NCI-H460 (cell line): Measurements from ENCODE around the gene GREM1. TPM values are rescaled to one million over a fixed set of nuclear protein-coding genes. Genes with fewer than 3 reads are reported as not detected.

Source experiments
- DNase-seq: peaks from one replicate; pipeline ENCODE4 v3.0.0-alpha.2; 2016; ENCODE audit warnings: low read depth; ENCODE audit errors: extremely low read depth
- total RNA-seq: library from RNA; depleted of rRNA; stranded (reverse); fragments of >200 nt; shearing (Covaris generic); gene quantifications from 2 replicates; pipeline ENCODE4 v1.2.3, GENCODE V29; 2014

Gene GREM1
- total RNA-seq, 1 experiment from 2014 or later = not detected

DNA sequence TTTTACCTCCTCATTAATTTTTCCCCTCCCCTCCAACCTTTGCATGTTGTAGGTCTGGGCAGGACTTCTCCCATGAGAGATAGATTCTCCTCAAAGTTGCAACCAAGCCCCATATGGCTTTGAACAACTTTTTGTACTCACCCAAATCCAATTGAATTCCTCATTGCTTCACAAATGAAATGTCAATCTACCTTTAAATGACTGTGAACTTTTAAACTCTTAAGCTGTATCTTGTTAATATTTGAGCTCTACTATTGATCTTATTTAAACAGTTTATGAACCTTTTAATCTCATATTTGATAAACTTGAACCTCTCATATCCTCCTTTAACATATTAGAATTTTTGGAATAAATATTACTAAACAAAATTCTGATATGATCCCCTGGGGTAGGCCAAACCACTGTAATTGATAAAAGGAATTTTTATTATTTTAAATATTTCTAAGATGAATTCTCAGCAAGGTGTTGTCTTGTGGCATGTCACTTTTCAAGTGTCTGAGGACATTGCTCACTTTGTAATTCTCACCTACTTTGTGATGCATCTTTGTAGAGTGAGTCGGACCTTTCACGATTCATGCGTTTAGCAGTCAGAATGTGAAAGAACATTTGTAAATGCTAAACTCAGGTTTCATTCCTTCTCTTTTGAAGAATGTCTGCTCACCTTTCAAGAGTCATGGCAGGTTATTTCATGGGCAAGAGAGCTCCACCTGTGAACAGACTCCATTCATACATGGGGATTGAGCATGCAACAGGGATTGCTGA lies 23.4 kb upstream of the GREM1 start:
- DNase-seq = no peak

DNA sequence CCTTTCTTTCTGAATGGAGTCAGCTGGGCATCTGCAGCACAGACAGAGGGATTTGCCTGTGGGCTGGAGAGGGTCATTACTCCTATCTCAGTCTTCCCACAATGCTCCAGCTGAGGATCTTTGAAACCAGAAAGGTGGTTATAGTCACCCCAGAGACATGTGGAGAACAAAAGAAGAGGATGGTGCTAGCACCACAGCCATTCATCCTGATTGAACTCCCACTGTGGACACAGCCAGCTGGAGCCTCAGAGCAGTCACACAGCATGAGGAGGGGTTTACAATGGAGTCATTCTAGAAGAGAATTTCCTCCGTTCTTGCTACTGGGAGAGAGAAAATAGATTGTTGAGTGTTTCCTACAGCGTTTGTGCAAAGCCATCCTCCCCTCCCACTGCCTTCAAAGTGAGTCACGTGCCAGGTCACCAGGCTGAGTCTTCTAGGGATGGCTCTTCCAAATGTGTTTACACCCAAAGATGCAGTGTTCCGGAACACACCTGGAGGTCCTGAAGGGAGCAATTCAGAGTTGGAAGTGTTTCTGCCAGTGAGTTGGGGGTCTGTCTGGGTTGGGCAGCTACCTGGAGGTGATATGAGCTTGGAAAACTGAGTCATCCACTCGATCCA lies 18.9 kb upstream of the GREM1 start:
- no peak for DNase-seq

DNA sequence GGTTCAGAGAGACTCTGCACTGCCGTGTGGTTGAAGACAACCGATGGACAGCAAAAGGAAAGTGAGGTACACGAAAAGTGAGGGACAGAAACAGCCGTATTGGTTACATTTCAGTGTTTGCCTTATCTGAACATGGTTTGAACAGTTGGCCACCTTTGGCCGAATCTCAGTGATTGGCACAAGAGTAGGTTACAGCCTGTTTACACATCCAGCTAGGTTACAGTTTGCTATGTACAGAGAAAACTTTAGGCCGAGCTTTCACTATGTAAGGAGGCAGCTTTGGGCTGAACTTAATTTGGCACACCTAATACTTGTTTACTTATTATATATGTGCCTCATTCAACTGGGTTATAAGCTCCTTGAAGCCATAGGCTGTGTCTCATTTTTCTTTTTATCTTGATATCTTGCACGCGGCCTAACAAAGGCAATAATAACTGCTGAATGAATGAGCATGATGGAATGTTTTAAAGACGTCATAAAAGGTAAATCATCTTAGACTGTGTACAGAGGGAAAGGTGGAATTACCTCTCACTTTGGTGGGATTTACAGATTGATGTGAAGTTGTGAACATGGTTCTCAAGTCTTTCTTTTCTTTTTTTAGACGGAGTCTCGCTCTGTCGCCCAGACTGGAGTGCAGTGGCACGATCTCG lies 17.2 kb upstream of the GREM1 start:
- no peak for DNase-seq

DNA sequence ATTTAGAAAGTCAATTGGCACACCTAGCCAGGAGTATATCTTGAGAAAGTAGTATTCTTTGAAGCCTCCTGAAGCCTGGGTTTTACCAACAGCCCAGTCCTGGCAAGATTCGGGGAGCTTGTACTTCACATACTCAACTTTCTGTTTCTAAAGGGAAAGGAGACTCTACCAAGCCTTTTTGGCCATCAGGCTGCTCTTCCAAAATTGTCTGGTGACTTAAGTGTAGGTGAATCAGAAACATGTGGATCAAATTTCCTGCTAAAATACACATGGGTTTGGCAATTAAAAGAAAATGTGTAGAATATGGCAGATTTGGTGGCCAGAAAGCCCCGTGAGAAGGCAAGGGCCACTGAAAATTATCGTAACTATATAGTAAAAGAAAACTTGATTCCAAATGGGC lies 15.9 kb upstream of the GREM1 start:
- DNase-seq = no peak

DNA sequence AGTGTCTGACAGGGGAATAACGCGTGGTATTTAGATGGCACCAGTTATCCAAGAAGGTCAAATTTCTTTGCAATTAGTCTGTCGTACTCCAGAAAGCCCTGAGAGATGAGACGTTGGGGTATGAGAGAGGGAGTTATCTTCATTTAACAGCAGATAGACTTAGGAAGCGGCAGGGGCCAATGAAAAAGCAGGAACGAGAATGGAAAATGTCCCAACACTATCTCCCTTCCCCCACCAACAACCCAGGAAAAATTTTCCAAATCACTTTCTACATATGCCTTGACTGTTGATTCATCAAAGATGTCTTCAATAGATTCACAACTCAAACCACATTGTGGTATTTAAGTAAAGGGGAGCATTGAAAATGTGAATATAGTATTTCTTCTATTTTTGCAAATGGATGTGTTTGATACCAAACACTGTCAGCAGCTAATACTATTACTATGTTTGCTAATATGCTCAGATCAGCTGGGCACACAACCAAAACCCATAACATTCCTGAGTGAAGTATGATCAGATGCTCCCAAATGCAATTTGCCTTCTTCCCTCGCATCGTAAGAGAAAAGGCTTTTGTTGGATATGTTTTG lies 13.3 kb upstream of the GREM1 start:
- DNase-seq = no peak

DNA sequence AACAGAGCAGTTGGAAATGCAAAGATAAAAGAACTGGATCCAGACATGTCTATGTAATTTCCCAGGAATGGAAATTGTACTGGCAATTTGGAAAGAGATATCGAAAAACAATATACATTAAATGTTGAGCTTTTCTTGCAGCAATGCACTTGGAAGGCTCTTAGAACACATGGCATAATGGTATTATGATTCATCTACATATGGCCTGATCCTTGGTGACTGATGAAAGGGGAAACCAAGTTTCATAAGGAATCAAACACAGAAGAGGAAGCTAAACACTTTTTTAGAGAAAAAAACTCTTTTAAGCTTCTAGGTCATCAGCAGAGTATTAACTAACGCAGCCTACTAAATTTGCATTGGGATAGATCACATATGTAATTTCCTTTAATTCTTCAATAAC lies 12.4 kb upstream of the GREM1 start:
- no peak for DNase-seq

DNA sequence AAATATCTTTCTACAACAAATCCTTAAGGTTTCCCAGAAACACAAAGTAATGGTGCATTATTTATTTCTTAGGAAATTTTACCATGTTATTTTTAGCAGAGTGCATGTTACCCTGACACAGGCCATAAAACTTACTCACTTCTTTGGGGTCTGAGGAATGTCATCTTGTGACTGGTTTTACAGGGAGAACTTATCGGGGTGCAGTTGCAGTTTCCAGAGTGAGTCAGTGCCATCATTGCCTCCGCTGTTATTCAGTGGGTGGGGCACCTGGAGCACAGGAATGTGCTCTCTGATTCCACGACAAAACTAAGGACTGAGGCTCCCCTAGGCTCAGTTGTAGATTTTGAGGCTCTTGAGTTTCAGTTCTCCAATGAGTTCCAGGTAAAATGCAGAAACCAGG lies 11.1 kb upstream of the GREM1 start:
- no peak for DNase-seq

DNA sequence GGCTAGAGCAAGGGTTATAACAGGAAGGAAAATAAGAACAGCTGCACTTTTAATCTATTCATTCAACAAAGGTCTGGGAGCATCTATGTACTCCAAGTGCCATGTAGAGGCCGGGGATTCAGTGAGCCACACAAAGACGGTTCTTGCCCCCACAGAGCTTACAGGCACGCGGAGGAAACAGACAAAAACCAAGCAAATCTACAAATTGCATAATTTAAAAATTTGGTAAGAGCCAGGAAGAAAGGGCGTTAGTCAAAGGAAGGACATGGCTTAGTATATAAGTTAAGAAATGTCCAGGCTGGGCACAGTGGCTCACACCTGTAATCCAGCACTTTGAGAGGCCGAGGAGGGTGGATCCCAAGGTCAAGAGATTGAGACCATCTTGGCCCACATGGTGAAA lies 10.4 kb upstream of the GREM1 start:
- no peak for DNase-seq

DNA sequence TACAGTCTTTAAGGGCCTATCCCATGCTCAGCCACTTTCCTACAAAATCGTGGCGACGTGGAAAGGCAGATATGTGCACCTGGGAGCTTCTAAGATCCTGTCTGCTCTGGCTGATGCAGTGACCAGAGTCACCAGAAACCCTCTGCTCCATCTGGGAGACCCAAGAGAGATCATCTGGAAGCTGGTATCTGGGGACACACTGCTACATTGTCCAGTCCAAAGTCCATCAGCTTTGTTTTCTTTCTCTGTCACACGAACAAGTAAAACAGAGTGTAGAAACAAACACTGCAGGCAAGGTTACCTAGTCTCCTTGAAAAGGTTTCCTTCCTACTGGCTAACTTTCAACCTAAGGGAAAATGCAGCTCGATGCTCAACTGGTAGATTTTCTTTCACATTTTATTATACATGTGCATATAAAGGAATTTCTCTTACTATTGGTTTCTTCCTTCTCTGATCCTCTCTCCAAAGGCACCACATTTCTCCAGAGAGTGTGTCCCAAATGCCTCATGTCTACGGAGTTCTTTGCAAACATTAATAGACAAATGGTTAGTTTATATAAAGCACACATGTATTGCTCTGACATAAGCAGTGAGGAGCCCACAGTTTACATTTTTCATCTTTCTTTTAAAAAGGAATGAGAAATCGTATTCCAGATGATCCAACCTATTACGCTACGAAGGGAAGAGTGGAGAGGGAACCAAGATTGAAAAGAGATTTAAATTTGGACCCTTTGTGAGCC lies 8.3 kb upstream of the GREM1 start:
- DNase-seq = no peak

DNA sequence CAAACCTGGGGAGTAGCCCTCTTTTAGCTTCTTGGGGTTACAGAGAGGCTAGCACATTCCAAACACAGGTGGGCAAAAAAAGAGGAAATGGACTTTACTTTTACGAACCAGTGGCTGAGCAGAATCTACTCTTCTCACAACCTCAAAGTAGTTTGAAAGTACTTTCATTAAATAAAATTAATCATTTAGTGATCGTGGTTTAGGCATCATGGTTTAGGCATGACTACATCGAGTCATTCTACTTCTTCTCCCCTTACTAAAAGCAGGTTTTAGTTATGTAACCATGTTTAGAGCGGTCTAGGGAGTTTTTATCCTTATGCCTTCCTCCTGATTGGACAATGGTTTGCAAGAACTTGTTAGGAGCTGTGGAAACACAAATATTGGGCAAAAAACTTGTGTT lies 2.5 kb upstream of the GREM1 start:
- no peak for DNase-seq

DNA sequence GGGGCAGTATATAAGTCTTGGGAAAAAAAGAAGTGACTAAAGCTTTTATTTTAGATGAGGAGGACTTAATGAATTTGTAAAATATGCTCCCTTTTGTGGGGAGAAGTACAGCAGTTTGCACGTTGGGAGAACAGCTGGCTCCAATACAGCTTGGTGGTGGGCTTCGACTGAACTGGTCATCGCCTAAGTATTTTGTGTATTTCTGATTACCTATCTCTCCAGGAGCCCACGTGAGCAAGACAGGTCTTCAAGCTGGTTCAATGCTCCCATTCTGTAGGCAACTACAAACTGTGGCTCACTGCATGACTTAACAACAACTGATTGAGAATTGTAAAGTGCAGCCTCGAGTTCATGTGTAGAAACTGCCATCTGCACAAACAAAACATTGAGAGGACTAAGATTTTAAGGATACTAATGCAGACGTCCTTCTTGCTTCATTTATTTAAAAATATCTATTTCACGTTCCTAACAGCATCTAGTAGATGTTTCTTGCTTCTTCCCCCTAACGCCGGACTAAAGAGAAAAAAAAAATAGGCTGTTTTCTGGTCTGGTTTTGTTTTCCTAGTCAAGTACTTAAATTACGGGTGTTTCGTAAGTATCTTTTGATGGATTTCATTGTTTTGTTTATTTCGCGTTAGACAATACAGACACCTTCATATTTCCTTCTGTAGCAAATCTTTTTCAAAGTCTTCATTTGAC lies 1.4 kb upstream of the GREM1 start:
- no peak for DNase-seq

DNA sequence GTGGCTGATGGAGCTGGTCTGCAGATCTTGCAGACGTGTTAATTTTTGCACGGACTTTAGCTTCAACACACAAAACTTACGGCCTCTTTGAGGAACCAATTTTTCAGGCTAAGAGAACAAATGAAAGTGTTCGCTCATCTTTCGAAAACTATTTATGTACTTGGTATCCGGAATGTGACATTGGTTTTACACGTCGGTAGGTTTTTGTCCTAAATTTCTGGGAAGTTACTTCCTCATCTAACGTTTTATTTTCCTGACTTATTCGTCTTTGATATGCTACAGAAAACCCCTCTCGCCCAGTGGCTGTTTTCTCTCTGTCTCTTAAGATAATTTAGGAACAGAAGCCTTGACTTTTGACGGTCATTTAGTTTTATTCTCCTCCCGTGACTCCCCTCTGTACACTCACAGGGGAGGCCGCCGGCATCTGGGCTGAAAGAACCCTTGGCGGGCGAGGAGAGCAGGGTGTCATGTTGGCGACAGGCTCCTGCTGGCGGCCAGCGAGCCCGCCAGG lies 834 bp upstream of the GREM1 start:
- no peak for DNase-seq

DNA sequence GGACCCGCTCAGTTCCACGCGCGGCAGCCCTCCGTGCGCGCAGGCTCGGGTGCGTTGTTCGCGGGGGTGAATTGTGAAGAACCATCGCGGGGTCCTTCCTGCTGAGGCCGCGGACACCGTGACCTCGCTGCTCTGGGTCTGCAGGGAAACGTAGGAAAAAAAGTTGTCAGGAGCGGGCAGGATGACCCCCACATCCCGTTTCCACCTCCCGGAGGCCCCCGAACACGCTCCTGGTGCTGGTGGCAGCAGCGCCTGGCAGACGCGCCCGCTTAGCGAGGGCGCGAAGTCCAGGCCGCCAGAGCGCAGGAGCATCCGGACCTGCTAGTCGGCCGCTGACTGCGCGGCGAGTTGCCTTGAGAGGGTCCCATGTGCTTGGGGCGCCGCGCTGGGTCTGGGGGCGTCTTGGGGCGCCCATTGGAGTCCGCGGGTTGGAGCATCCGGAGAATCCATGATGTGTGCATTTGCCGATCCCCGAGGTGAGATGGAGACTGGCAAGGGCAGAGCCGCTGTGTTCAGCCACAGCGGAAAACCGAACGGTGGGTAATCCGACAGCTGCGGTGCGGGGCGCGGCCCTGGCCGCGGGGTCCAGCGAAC lies 520 bp downstream of the GREM1 start:
- DNase-seq = no peak

DNA sequence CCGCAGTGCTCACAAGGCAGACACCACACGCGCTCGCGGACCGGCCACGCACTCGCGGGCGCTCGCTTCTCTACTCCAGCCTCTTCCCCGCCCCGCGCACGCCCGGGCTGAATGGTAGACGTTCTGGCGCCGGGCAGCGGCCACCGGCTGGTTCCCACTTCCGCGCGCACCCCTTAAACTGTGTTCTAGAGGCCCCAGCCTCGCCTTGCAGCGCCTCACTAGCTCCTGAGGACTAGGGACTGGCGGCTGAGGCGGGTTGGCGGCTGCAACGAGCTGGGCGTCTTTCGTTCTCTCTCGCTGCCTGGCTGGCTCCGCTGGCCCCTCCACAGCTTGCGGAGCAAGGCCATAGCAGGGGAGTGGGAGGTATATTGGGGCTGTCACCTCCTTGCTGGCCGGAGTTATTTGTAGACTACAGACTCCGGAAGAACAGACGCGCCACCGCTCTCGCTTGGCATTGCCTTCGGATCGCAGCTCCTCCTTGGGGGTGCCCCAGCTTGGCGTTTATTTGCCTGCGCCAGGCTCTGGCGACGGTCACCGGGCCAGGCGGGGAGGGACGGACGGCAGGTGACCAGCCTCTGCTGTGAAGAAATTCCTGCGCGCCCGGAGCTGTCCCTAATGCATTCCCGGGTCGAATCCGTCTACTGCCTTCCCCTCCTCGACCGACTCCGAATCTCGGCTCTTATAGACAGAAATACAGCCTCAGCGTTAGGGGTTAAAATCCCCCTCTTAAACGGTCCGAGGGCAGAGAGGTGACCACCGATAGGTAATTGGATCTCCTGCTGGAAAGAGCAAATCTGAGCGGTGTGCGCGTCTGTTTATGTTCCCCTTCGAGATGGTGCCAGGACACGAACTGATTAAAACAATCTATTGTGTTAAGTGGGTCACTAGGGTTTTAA lies 1.3 kb downstream of the GREM1 start:
- DNase-seq = no peak

DNA sequence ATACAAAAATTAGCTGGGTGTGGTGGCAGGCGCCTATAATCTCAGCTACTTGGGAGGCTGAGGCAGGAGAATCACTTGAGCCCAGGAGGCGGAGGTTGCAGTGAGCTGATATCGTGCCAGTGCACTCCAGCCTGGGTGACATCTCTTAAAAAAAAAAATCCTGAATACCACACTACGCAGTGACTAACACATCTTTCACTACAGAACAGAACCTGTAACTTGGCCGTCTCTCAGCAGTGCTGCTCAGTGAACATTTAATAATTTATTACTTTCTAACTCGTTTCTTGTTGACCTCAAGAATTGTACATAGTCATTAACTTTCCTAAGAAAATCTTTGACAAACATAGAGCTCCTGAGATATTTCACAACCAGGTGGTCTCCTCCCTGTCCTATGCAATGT lies 3.8 kb downstream of the GREM1 start:
- DNase-seq = no peak

DNA sequence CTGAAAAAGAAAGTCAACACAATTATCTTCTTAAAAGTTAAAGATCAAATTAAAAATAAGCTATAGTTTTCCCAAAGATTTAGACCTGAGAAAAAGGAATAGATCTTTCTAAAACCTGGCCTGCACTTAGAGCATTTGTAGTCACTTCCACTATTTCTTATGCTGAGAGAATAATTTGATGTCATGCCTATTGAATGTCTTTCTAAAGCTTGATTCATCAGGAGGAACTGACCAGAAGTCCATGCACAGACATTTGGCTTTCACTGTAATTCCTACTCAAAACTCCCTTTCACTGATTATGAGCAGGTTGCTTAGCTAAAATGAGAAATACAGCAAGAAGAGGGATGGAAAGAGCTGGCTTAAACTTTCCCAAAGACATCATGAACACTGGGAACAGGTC lies 4.3 kb downstream of the GREM1 start:
- no peak for DNase-seq

DNA sequence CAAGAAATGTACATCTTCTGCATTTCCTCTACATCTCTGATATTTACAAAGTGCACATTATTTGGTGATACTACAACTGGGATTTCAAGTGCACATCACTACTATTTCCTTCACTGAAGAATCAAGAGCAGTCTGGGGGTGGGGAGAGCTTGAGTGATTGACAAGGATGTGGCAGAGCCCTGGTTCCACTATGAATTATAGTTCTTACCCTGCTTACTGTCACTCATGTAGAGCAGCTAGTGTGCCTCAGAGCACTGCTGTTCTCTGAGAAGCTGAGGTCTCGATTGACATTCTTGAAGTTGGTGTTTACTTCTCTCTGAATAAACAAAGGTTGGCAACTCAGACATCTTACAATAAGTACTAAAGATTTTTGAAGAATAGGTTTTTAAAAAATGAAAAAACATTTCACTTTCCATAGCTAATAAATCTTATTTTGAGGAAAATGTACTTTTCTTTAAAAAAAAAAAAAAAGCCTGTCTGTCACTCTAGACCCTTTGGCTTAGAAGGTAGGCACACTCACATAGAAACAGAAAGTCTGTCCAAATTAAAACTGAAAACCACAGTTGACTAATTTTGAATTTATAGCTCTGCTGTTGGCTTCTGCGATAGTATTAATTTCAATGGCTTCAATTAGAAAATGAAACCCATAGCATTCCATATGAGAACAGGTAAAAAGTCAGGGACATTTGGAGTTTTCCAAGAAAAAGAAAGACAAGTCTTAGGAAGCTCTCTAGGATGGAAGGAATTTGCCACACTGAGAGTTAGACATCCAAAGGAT lies 5.6 kb downstream of the GREM1 start:
- no peak for DNase-seq
